SIG-M5 (cell line): ENCODE measurements around the gene SEMA3B.
"Not testable (repeated sequence)": the region's sequence is repeated elsewhere in the genome, so short reads cannot be mapped to it uniquely, and the experiment has no call there.

Experiments used
- DNase-seq: peaks from one replicate; lab custom pipeline; 2025; lab: John Stamatoyannopoulos, UW

Gene SEMA3B

GRCh38 chr3:50294089-50294488 is 25.1 kb downstream of the SEMA3B start:
- DNase-seq: no peak

- DNase-seq: no peak
Observed at GRCh38 chr3:50294492-50295403, 25.8 kb downstream of the SEMA3B start.

GRCh38 chr3:50295553-50296431 is 26.8 kb downstream of the SEMA3B start:
- DNase-seq: no peak

GRCh38 chr3:50296721-50297383 is 27.9 kb downstream of the SEMA3B start:
- no peak for DNase-seq

- DNase-seq: no peak
Observed at GRCh38 chr3:50297384-50297775, 28.4 kb downstream of the SEMA3B start.

GRCh38 chr3:50297896-50298725 is 29.2 kb downstream of the SEMA3B start:
- no peak for DNase-seq

- peak; percentile 89 for DNase-seq
Observed at GRCh38 chr3:50298836-50299637, 30.1 kb downstream of the SEMA3B start, which contains the start of the genes HYAL3 and NAA80. Gene HYAL3, minus strand, starts transcription at chr3:50299405. Its CDS starts 3,803 bp downstream, at chr3:50295602. Gene NAA80, minus strand, starts transcription at chr3:50299405. Its CDS starts 1,942 bp downstream, at chr3:50297463.

GRCh38 chr3:50299638-50299928 is 30.6 kb downstream of the SEMA3B start:
- no peak for DNase-seq

GRCh38 chr3:50299929-50300680 is 31.2 kb downstream of the SEMA3B start:
- DNase-seq: peak; percentile 25

- no peak for DNase-seq
Observed at GRCh38 chr3:50300681-50301254, 31.8 kb downstream of the SEMA3B start.

- no peak for DNase-seq
Observed at GRCh38 chr3:50302095-50303012, 33.4 kb downstream of the SEMA3B start.

- no peak for DNase-seq
Observed at GRCh38 chr3:50303013-50303815, 34.3 kb downstream of the SEMA3B start, which contains the start of gene HYAL1. Gene HYAL1, minus strand, starts transcription at chr3:50303574. Its CDS starts 618 bp downstream, at chr3:50302956.

GRCh38 chr3:50304601-50305000 is 35.7 kb downstream of the SEMA3B start:
- DNase-seq: no peak

- DNase-seq: not testable (repeated sequence)
Observed at GRCh38 chr3:50312041-50312440, 43.1 kb downstream of the SEMA3B start.

GRCh38 chr3:50314342-50314741 is 45.4 kb downstream of the SEMA3B start:
- DNase-seq: no peak

GRCh38 chr3:50314816-50315215 is 45.9 kb downstream of the SEMA3B start:
- no peak for DNase-seq

GRCh38 chr3:50316657-50317242 is 47.8 kb downstream of the SEMA3B start:
- DNase-seq: no peak
